ENCODE data around the gene FKBP10. TPM values are rescaled to one million over a fixed set of nuclear protein-coding genes. Genes with fewer than 3 reads are reported as not detected.

Gene FKBP10
- total RNA-seq, 1 experiment from 2014 or later = 244 TPM

- in situ Hi-C loops (cut with HindIII; ENCODE audit: low pct_unique_long_range_greater_than_20kb, low sequenced_read_pairs) = no loop called here
- DNase-seq (ENCODE audit: low read depth, low spot score) = no peak
Observed at GRCh38 chr17:41800601-41801373, 12.0 kb upstream of the FKBP10 start.

GRCh38 chr17:41801374-41802271 lies 11.2 kb upstream of the FKBP10 start:
- peak; percentile 71 for DNase-seq (ENCODE audit: low read depth, low spot score)
- in situ Hi-C loops (cut with HindIII; ENCODE audit: low pct_unique_long_range_greater_than_20kb, low sequenced_read_pairs) = no loop called here

- in situ Hi-C loops (cut with HindIII; ENCODE audit: low pct_unique_long_range_greater_than_20kb, low sequenced_read_pairs) = no loop called here
- DNase-seq (ENCODE audit: low read depth, low spot score) = no peak
Observed at GRCh38 chr17:41803049-41804020, 9.5 kb upstream of the FKBP10 start.

GRCh38 chr17:41806685-41807445 lies 5.9 kb upstream of the FKBP10 start:
- DNase-seq (ENCODE audit: low read depth, low spot score) = no peak
- in situ Hi-C loops (cut with HindIII; ENCODE audit: low pct_unique_long_range_greater_than_20kb, low sequenced_read_pairs) = no loop called here

- in situ Hi-C loops (cut with HindIII; ENCODE audit: low pct_unique_long_range_greater_than_20kb, low sequenced_read_pairs) = no loop called here
- DNase-seq (ENCODE audit: low read depth, low spot score) = no peak
Observed at GRCh38 chr17:41810659-41811548, 1.9 kb upstream of the FKBP10 start.

- peak; percentile 68 for DNase-seq (ENCODE audit: low read depth, low spot score)
- in situ Hi-C loops (cut with HindIII; ENCODE audit: low pct_unique_long_range_greater_than_20kb, low sequenced_read_pairs) = no loop called here
Observed at GRCh38 chr17:41811549-41812380, 1.0 kb upstream of the FKBP10 start, which contains the start of gene P3H4. Gene P3H4, minus strand, starts transcription at chr17:41811949. Its CDS starts 34 bp downstream, at chr17:41811915.

- in situ Hi-C loops (cut with HindIII; ENCODE audit: low pct_unique_long_range_greater_than_20kb, low sequenced_read_pairs) = no loop called here
- DNase-seq (ENCODE audit: low read depth, low spot score) = no peak
Observed at GRCh38 chr17:41813152-41813680, 412 bp downstream of the FKBP10 start.

GRCh38 chr17:41813699-41814124 lies 908 bp downstream of the FKBP10 start:
- DNase-seq (ENCODE audit: low read depth, low spot score) = no peak

GRCh38 chr17:41814195-41814594 lies 1.4 kb downstream of the FKBP10 start:
- DNase-seq (ENCODE audit: low read depth, low spot score) = no peak
- in situ Hi-C loops (cut with HindIII; ENCODE audit: low pct_unique_long_range_greater_than_20kb, low sequenced_read_pairs) = no loop called here

More at GRCh38 chr17:41813699-41814124, 908 bp downstream of the FKBP10 start:
- in situ Hi-C loops (cut with HindIII; ENCODE audit: low pct_unique_long_range_greater_than_20kb, low sequenced_read_pairs) = no loop called here

GRCh38 chr17:41816637-41817320 lies 4.0 kb downstream of the FKBP10 start:
- DNase-seq (ENCODE audit: low read depth, low spot score) = no peak
- in situ Hi-C loops (cut with HindIII; ENCODE audit: low pct_unique_long_range_greater_than_20kb, low sequenced_read_pairs) = no loop called here

GRCh38 chr17:41818024-41818423 lies 5.2 kb downstream of the FKBP10 start:
- in situ Hi-C loops (cut with HindIII; ENCODE audit: low pct_unique_long_range_greater_than_20kb, low sequenced_read_pairs) = no loop called here
- DNase-seq (ENCODE audit: low read depth, low spot score) = no peak

- no peak for DNase-seq (ENCODE audit: low read depth, low spot score)
- in situ Hi-C loops (cut with HindIII; ENCODE audit: low pct_unique_long_range_greater_than_20kb, low sequenced_read_pairs) = no loop called here
Observed at GRCh38 chr17:41821776-41822175, 9.0 kb downstream of the FKBP10 start.

- in situ Hi-C loops (cut with HindIII; ENCODE audit: low pct_unique_long_range_greater_than_20kb, low sequenced_read_pairs) = no loop called here
- DNase-seq (ENCODE audit: low read depth, low spot score) = no peak
Observed at GRCh38 chr17:41822216-41823140, 9.7 kb downstream of the FKBP10 start.

Data from SK-MEL-5 (cell line).